ENCODE measurements around the gene PHACTR3.

The PHACTR3 gene

GRCh38 chr20:59749301-59749700 lies 145.0 kb downstream of the PHACTR3 start:
- Histone ChIP-seq H3K27ac (ENCODE audit: low read depth, low read length) (no peak overlapping the region), H3K18ac (ENCODE audit: low read length) (no peak overlapping the region), H3K4me1 (ENCODE audit: control insufficient read depth, low read depth, low read length) (no peaks in the 10 kb centered on the region), H3K79me1 (ENCODE audit: low read length) (no peaks in the 10 kb centered on the region), H2BK5ac (ENCODE audit: low read length) (no peak overlapping the region), H3K23ac (ENCODE audit: low read length) (no peak overlapping the region), H3K4me2 (ENCODE audit: low read length) (no peak overlapping the region), H4K8ac (ENCODE audit: low read depth, low read length) (no peak overlapping the region), H4K5ac (ENCODE audit: low read length) (no peak overlapping the region), H2BK15ac (replicated peaks; ENCODE audit: low read depth) (no peak overlapping the region), H3K56ac (ENCODE audit: low read length) (no peak overlapping the region), H3K4me3 (ENCODE audit: low read length) (no peak overlapping the region), H3K9ac (ENCODE audit: low read length) (no peak overlapping the region), H3K79me2 (ENCODE audit: control insufficient read depth, insufficient read depth, low read length) (no peaks in the 10 kb centered on the region), H3K27me3 (ENCODE audit: insufficient read depth, low read length, poor library complexity) (no peaks in the 10 kb centered on the region), H2AK5ac (ENCODE audit: low read length) (no peak overlapping the region), H3K4ac (ENCODE audit: low read depth, low read length) (no peak overlapping the region), H3K36me3 (ENCODE audit: control insufficient read depth, insufficient read depth, low read length) (no peaks in the 10 kb centered on the region), H2BK120ac (ENCODE audit: low read depth, low read length) (no peak overlapping the region)
- WGBS (ENCODE audit: extremely low coverage, insufficient coverage, low lambda C conversion rate): no CpG with 5 or more reads among the region's 12 CpGs
- no peak for DNase-seq

GRCh38 chr20:59750209-59750840 lies 146.0 kb downstream of the PHACTR3 start:
- Histone ChIP-seq H3K79me2 (ENCODE audit: control insufficient read depth, insufficient read depth, low read length) (no peaks in the 10 kb centered on the region), H3K56ac (ENCODE audit: low read length) (no peak overlapping the region), H3K79me1 (ENCODE audit: low read length) (no peaks in the 10 kb centered on the region), H2BK120ac (ENCODE audit: low read depth, low read length) (no peak overlapping the region), H3K36me3 (ENCODE audit: control insufficient read depth, insufficient read depth, low read length) (no peaks in the 10 kb centered on the region), H2BK5ac (ENCODE audit: low read length) (no peak overlapping the region), H3K4me1 (ENCODE audit: control insufficient read depth, low read depth, low read length) (no peaks in the 10 kb centered on the region), H3K18ac (ENCODE audit: low read length) (no peak overlapping the region), H3K23ac (ENCODE audit: low read length) (no peak overlapping the region), H3K4me3 (ENCODE audit: low read length) (no peak overlapping the region), H2AK5ac (ENCODE audit: low read length) (no peak overlapping the region), H2BK15ac (replicated peaks; ENCODE audit: low read depth) (no peak overlapping the region), H3K27ac (ENCODE audit: low read depth, low read length) (no peak overlapping the region), H3K4ac (ENCODE audit: low read depth, low read length) (no peak overlapping the region), H3K4me2 (ENCODE audit: low read length) (no peak overlapping the region), H3K9ac (ENCODE audit: low read length) (no peak overlapping the region), H3K27me3 (ENCODE audit: insufficient read depth, low read length, poor library complexity) (no peaks in the 10 kb centered on the region), H4K5ac (ENCODE audit: low read length) (no peak overlapping the region), H4K8ac (ENCODE audit: low read depth, low read length) (no peak overlapping the region)
- WGBS (ENCODE audit: extremely low coverage, insufficient coverage, low lambda C conversion rate): no CpG with 5 or more reads among the region's 21 CpGs
- DNase-seq: no peak

- no peak overlapping the region for H3K4ac ChIP-seq (ENCODE audit: low read depth, low read length)
- no peak overlapping the region for H4K8ac ChIP-seq (ENCODE audit: low read depth, low read length)
- H4K5ac ChIP-seq (ENCODE audit: low read length): no peak overlapping the region
- peak; percentile 65 for DNase-seq
- no peak overlapping the region for H2AK5ac ChIP-seq (ENCODE audit: low read length)
- H3K18ac ChIP-seq (ENCODE audit: low read length): no peak overlapping the region
- H3K36me3 ChIP-seq (ENCODE audit: control insufficient read depth, insufficient read depth, low read length): no peaks in the 10 kb centered on the region
- H3K79me1 ChIP-seq (ENCODE audit: low read length): no peaks in the 10 kb centered on the region
- H3K79me2 ChIP-seq (ENCODE audit: control insufficient read depth, insufficient read depth, low read length): no peaks in the 10 kb centered on the region
- no peak overlapping the region for H3K9ac ChIP-seq (ENCODE audit: low read length)
- H3K4me3 ChIP-seq (ENCODE audit: low read length): no peak overlapping the region
- no peaks in the 10 kb centered on the region for H3K4me1 ChIP-seq (ENCODE audit: control insufficient read depth, low read depth, low read length)
- H2BK5ac ChIP-seq (ENCODE audit: low read length): no peak overlapping the region
- H3K27ac ChIP-seq (ENCODE audit: low read depth, low read length): no peak overlapping the region
- no peak overlapping the region for H3K23ac ChIP-seq (ENCODE audit: low read length)
- no peak overlapping the region for H2BK15ac ChIP-seq (replicated peaks; ENCODE audit: low read depth)
- H3K56ac ChIP-seq (ENCODE audit: low read length): no peak overlapping the region
- no peak overlapping the region for H3K4me2 ChIP-seq (ENCODE audit: low read length)
- no peak overlapping the region for H2BK120ac ChIP-seq (ENCODE audit: low read depth, low read length)
- H3K27me3 ChIP-seq (ENCODE audit: insufficient read depth, low read length, poor library complexity): no peaks in the 10 kb centered on the region
- whole genome bisulfite sequencing (ENCODE audit: extremely low coverage, insufficient coverage, low lambda C conversion rate): no CpG with 5 or more reads among the region's 21 CpGs
Measured at GRCh38 chr20:59751075-59751711, 146.9 kb downstream of the PHACTR3 start.

GRCh38 chr20:59752101-59752586 lies 147.8 kb downstream of the PHACTR3 start:
- H3K4me2 ChIP-seq (ENCODE audit: low read length): no peak overlapping the region
- no peak overlapping the region for H4K5ac ChIP-seq (ENCODE audit: low read length)
- no peak overlapping the region for H4K8ac ChIP-seq (ENCODE audit: low read depth, low read length)
- H2BK120ac ChIP-seq (ENCODE audit: low read depth, low read length): no peak overlapping the region
- no peak overlapping the region for H3K56ac ChIP-seq (ENCODE audit: low read length)
- no peaks in the 10 kb centered on the region for H3K79me1 ChIP-seq (ENCODE audit: low read length)
- H3K9ac ChIP-seq (ENCODE audit: low read length): no peak overlapping the region
- H2BK5ac ChIP-seq (ENCODE audit: low read length): no peak overlapping the region
- H3K79me2 ChIP-seq (ENCODE audit: control insufficient read depth, insufficient read depth, low read length): no peaks in the 10 kb centered on the region
- no peak overlapping the region for H3K4me3 ChIP-seq (ENCODE audit: low read length)
- no peak overlapping the region for H3K18ac ChIP-seq (ENCODE audit: low read length)
- H3K27me3 ChIP-seq (ENCODE audit: insufficient read depth, low read length, poor library complexity): no peaks in the 10 kb centered on the region
- no peaks in the 10 kb centered on the region for H3K36me3 ChIP-seq (ENCODE audit: control insufficient read depth, insufficient read depth, low read length)
- no peak overlapping the region for H3K4ac ChIP-seq (ENCODE audit: low read depth, low read length)
- H3K27ac ChIP-seq (ENCODE audit: low read depth, low read length): no peak overlapping the region
- no peak overlapping the region for H2BK15ac ChIP-seq (replicated peaks; ENCODE audit: low read depth)
- H3K23ac ChIP-seq (ENCODE audit: low read length): no peak overlapping the region
- H3K4me1 ChIP-seq (ENCODE audit: control insufficient read depth, low read depth, low read length): no peaks in the 10 kb centered on the region
- H2AK5ac ChIP-seq (ENCODE audit: low read length): no peak overlapping the region
- WGBS (ENCODE audit: extremely low coverage, insufficient coverage, low lambda C conversion rate): no CpG with 5 or more reads among the region's 17 CpGs
- DNase-seq: no peak

- H2AK5ac ChIP-seq (ENCODE audit: low read length): no peak overlapping the region
- H4K5ac ChIP-seq (ENCODE audit: low read length): no peak overlapping the region
- no peaks in the 10 kb centered on the region for H3K79me2 ChIP-seq (ENCODE audit: control insufficient read depth, insufficient read depth, low read length)
- no peak overlapping the region for H2BK5ac ChIP-seq (ENCODE audit: low read length)
- no peak overlapping the region for H3K23ac ChIP-seq (ENCODE audit: low read length)
- no peaks in the 10 kb centered on the region for H3K27me3 ChIP-seq (ENCODE audit: insufficient read depth, low read length, poor library complexity)
- no peak for DNase-seq
- H3K56ac ChIP-seq (ENCODE audit: low read length): no peak overlapping the region
- H3K4me3 ChIP-seq (ENCODE audit: low read length): no peak overlapping the region
- H3K4me1 ChIP-seq (ENCODE audit: control insufficient read depth, low read depth, low read length): no peaks in the 10 kb centered on the region
- H3K36me3 ChIP-seq (ENCODE audit: control insufficient read depth, insufficient read depth, low read length): no peaks in the 10 kb centered on the region
- no peak overlapping the region for H2BK120ac ChIP-seq (ENCODE audit: low read depth, low read length)
- H3K27ac ChIP-seq (ENCODE audit: low read depth, low read length): no peak overlapping the region
- H3K9ac ChIP-seq (ENCODE audit: low read length): no peak overlapping the region
- H3K79me1 ChIP-seq (ENCODE audit: low read length): no peaks in the 10 kb centered on the region
- no peak overlapping the region for H2BK15ac ChIP-seq (replicated peaks; ENCODE audit: low read depth)
- H3K4me2 ChIP-seq (ENCODE audit: low read length): no peak overlapping the region
- no CpG with 5 or more reads among the region's 20 CpGs for WGBS (ENCODE audit: extremely low coverage, insufficient coverage, low lambda C conversion rate)
- H3K4ac ChIP-seq (ENCODE audit: low read depth, low read length): no peak overlapping the region
- no peak overlapping the region for H3K18ac ChIP-seq (ENCODE audit: low read length)
- H4K8ac ChIP-seq (ENCODE audit: low read depth, low read length): no peak overlapping the region
Measured at GRCh38 chr20:59752704-59753460, 148.5 kb downstream of the PHACTR3 start.
